ENCODE results near the gene MTOR. TPM values are rescaled to one million over a fixed set of nuclear protein-coding genes. Genes with fewer than 3 reads are reported as not detected.

Gene MTOR
- total RNA-seq, 1 donor from 2014 or later = 31.9 TPM

GRCh38 chr1:11131816-11132215, 130.5 kb downstream of the MTOR start:
- TF ChIP-seq CTCF (IDR thresholded peaks at IDR 0.05; ENCODE audit: insufficient read depth, low read length, severe bottlenecking) = no peak
- Histone ChIP-seq H3K36me3 (ENCODE audit: control insufficient read depth, insufficient read depth, low read length) (peaks cover 23% of the 10 kb centered on the region), H3K27me3 (ENCODE audit: control insufficient read depth, insufficient read depth, low read length) (no peaks in the 10 kb centered on the region), H3K4me3 (ENCODE audit: low read depth, low read length) (no peak overlapping the region)
- no peak for DNase-seq (ENCODE audit: low read depth)
- no peak for FAIRE-seq

GRCh38 chr1:11130406-11130805, 131.9 kb downstream of the MTOR start:
- Histone ChIP-seq H3K4me3 (ENCODE audit: low read depth, low read length) (no peak overlapping the region), H3K27me3 (ENCODE audit: control insufficient read depth, insufficient read depth, low read length) (no peaks in the 10 kb centered on the region), H3K36me3 (ENCODE audit: control insufficient read depth, insufficient read depth, low read length) (peaks cover 25% of the 10 kb centered on the region)
- no peak for FAIRE-seq
- TF ChIP-seq CTCF (IDR thresholded peaks at IDR 0.05; ENCODE audit: insufficient read depth, low read length, severe bottlenecking) = no peak
- no peak for DNase-seq (ENCODE audit: low read depth)

- TF ChIP-seq CTCF (IDR thresholded peaks at IDR 0.05; ENCODE audit: insufficient read depth, low read length, severe bottlenecking) = no peak
- no peak overlapping the region for H3K4me3 ChIP-seq (ENCODE audit: low read depth, low read length)
- FAIRE-seq (no peak), DNase-seq (ENCODE audit: low read depth) (no peak)
- H3K36me3 ChIP-seq (ENCODE audit: control insufficient read depth, insufficient read depth, low read length) = peaks cover 28% of the 10 kb centered on the region
- H3K27me3 ChIP-seq (ENCODE audit: control insufficient read depth, insufficient read depth, low read length) = no peaks in the 10 kb centered on the region
These were observed 132.5 kb downstream of the MTOR start for GRCh38 chr1:11129649-11130390.

GRCh38 chr1:11126569-11126968, 135.8 kb downstream of the MTOR start:
- H3K4me3 ChIP-seq (ENCODE audit: low read depth, low read length) = no peak overlapping the region
- DNase-seq (ENCODE audit: low read depth) = no peak
- FAIRE-seq = no peak
- H3K36me3 ChIP-seq (ENCODE audit: control insufficient read depth, insufficient read depth, low read length) = peaks cover 25% of the 10 kb centered on the region
- no peak for TF ChIP-seq CTCF (IDR thresholded peaks at IDR 0.05; ENCODE audit: insufficient read depth, low read length, severe bottlenecking)
- no peaks in the 10 kb centered on the region for H3K27me3 ChIP-seq (ENCODE audit: control insufficient read depth, insufficient read depth, low read length)

- TF ChIP-seq CTCF (IDR thresholded peaks at IDR 0.05; ENCODE audit: insufficient read depth, low read length, severe bottlenecking) = no peak
- Histone ChIP-seq H3K36me3 (ENCODE audit: control insufficient read depth, insufficient read depth, low read length) (peaks cover 27% of the 10 kb centered on the region), H3K4me3 (ENCODE audit: low read depth, low read length) (no peak overlapping the region), H3K27me3 (ENCODE audit: control insufficient read depth, insufficient read depth, low read length) (no peaks in the 10 kb centered on the region)
- no peak for DNase-seq (ENCODE audit: low read depth)
- no peak for FAIRE-seq
These were observed 136.4 kb downstream of the MTOR start for GRCh38 chr1:11125931-11126330.

GRCh38 chr1:11124965-11125364, 137.4 kb downstream of the MTOR start:
- no peak overlapping the region for H3K4me3 ChIP-seq (ENCODE audit: low read depth, low read length)
- TF ChIP-seq CTCF (IDR thresholded peaks at IDR 0.05; ENCODE audit: insufficient read depth, low read length, severe bottlenecking) = no peak
- H3K27me3 ChIP-seq (ENCODE audit: control insufficient read depth, insufficient read depth, low read length) = no peaks in the 10 kb centered on the region
- DNase-seq (ENCODE audit: low read depth) (no peak), FAIRE-seq (no peak)
- peaks cover 21% of the 10 kb centered on the region for H3K36me3 ChIP-seq (ENCODE audit: control insufficient read depth, insufficient read depth, low read length)
